RWPE1 (cell line): Measurements from ENCODE around the gene ARSK.

Experiments used
- CTCF ChIA-PET: fragments of 350-600 bp; sonication (Branson Sonifier 250); formaldehyde crosslinking; extraction: SDS; loops from one replicate; lab custom pipeline; 2021; lab: Yijun Ruan, JAX
- POLR2A ChIA-PET: fragments of 400-600 bp; formaldehyde crosslinking; extraction: SDS; loops from one replicate; lab custom pipeline; 2020; ENCODE audit warnings: antibody characterized with exemption; ENCODE audit not compliant: low non-redundant PET; lab: Yijun Ruan, JAX
- DNase-seq: peaks from one replicate; pipeline ENCODE4 v3.0.0; 2012; ENCODE audit warnings: low spot score
- H3K27ac ChIP-seq: fragments of 450-650 bp; 2 replicates; pipeline ENCODE4 v1.5.1; 2017
- TF ChIP-seq, protein P1 (sequence below): fragments of 450-650 bp; conservative IDR thresholded peaks from 2 replicates; pipeline ENCODE4 v1.5.1; 2017; ENCODE audit warnings: low read depth, mild to moderate bottlenecking

Gene ARSK

DNA sequence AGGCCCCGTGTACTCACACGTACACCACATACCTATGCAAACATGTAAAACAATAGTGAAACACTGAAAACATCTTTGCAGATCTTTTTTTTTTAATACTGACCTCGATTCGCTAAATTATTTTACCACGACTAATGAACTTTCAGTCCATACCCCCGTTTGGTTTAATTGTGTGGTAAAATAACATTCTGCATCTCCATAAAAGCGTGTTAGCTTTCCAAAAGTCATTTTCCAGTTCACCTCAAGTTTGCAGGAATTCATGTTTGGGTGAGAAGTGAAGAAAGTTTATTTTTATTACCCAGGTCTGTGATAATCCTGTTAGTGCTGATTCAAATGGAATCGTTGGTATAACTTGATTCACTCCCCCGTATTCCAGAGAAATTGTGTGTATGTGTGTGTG is 652 bp downstream of the ARSK start:
- H3K27ac ChIP-seq, result peak overlapping the region; percentile 94
- TF ChIP-seq, protein P1, sequence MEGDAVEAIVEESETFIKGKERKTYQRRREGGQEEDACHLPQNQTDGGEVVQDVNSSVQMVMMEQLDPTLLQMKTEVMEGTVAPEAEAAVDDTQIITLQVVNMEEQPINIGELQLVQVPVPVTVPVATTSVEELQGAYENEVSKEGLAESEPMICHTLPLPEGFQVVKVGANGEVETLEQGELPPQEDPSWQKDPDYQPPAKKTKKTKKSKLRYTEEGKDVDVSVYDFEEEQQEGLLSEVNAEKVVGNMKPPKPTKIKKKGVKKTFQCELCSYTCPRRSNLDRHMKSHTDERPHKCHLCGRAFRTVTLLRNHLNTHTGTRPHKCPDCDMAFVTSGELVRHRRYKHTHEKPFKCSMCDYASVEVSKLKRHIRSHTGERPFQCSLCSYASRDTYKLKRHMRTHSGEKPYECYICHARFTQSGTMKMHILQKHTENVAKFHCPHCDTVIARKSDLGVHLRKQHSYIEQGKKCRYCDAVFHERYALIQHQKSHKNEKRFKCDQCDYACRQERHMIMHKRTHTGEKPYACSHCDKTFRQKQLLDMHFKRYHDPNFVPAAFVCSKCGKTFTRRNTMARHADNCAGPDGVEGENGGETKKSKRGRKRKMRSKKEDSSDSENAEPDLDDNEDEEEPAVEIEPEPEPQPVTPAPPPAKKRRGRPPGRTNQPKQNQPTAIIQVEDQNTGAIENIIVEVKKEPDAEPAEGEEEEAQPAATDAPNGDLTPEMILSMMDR, result no peak
- POLR2A ChIA-PET, result no interaction called here
- no peak for DNase-seq
- CTCF ChIA-PET, result interaction anchor here (0.7 to 1.6 kb wide), 4 partner anchors 59 to 222 kb away, joined by 3 to 6 read pairs (median 4); no protein-coding TSS in a partner anchor

DNA sequence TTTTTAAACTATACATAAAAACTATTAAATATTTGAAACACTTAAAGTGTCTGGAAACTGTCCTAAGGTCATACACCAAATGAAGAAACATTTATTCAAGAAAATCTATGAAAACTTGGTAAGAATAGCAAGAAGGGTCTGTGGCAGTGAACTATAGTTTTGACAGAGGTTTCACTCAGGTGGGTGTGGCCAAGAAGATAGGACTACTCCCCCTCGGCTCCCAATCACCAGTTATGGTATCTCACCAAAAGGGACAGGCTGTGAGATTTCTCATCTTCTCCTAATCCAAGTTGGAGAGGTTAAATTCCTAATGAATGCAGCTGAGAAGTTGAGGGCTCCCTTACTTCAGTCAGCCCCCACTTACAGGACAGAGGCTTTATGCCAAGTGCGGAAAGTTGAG is 2.9 kb downstream of the ARSK start:
- H3K27ac ChIP-seq, result no peak overlapping the region
- ChIA-PET POLR2A (no interaction called here), CTCF (interaction anchor here (0.6 kb wide), 1 partner anchor 223 kb away, joined by 3 read pairs; no protein-coding TSS in a partner anchor)
- no peak for DNase-seq
- TF ChIP-seq, protein P1, result no peak

DNA sequence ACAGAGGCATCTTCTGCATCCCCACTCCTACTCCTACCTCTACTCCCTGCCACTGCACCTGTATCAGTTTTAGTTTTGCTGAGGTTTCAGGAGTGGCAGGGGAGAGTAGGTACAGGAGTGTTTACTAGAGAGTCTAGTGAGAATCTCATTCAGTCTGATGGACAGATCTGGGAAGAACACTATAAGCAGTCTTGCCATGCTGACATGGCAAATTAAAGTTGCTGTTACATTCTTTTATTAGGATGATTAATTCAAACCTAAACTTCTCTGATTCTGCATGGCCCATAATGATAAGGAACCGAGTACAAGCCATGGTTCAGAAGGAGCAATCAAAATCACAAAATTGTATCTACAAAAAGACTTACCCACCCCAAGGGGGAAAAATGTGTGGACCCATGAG is 7.4 kb downstream of the ARSK start:
- TF ChIP-seq, protein P1, result no peak
- no peak overlapping the region for H3K27ac ChIP-seq
- CTCF ChIA-PET, result no interaction called here
- POLR2A ChIA-PET, result no interaction called here
- DNase-seq, result no peak

DNA sequence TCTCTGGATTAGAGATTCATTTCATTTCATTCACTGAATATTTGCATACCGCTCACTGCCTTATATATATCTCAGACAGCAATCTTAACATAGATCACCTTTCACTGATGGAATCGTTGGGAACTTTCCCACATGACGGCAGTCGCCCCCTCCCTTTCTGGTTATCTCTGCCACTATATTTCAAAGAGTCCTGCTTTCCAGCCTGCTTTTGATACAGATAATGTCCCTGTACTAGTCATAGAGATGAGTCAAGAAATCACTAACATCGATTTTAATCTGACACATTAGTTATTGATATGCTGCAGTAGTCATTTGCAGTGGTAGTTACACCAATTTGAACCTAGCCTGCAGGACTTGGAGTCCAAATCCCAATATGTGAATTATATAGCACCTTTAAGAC is 8.5 kb downstream of the ARSK start:
- no peak for DNase-seq
- CTCF ChIA-PET, result no interaction called here
- TF ChIP-seq, protein P1, result no peak
- H3K27ac ChIP-seq, result no peak overlapping the region
- POLR2A ChIA-PET, result no interaction called here

DNA sequence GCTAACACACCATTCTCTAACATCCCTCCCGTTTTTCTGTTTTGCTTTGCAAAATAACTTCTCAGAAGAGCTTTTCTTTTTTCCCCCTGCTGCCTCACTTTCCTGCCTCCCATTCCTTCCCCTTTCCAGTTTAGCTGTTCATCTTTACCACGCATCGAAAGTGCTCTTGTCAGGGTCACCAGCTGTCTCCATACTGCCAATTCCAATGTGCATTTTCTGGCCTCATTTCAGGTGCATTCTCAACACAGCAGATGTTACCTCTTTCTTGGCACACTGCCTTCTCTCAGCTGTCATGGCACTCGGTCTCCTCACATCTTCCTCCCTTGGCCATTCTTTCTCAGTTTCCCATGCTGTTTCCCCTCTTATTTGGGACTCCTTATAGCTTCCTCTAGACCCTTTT is 9.5 kb downstream of the ARSK start:
- TF ChIP-seq, protein P1, result no peak
- CTCF ChIA-PET, result interaction anchor here (0.7 kb wide), 1 partner anchor 10 kb away, joined by 3 read pairs; the partner anchor contains the start of genes ARSK and SKIC3
- POLR2A ChIA-PET, result no interaction called here
- no peak for DNase-seq
- no peak overlapping the region for H3K27ac ChIP-seq

DNA sequence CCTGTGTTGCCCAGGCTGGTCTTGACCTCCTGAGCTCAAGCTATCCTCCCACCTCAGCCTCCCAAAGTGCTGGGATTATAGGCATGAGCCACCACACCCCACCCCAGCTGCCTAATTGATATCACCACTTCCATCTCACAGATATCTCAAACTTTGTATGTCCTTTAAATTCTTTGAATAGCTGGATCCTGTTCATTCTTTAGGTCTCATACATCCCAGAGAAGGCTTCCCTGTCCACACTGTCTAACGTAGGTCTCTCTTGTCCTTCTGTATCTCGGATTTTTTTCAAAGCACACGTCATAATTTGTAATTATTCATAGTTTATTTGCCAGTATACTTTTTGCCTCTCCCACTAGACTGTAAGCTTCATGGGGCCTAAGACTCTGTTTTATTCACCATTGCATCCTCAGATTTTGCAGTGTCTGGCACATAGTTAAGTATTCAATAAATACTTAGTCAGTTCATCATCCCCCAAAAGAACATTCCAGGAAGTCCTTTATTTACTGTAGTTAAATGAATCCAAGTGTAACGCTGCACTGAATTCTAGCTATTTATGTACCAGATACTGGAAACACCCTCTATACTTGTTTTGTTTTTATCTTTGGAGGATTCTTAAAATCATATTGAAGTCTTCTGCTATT is 10.5 kb downstream of the ARSK start:
- POLR2A ChIA-PET, result no interaction called here

More for the DNA sequence above, 10.5 kb downstream of the ARSK start:
- CTCF ChIA-PET, result interaction anchor here (0.6 kb wide), 1 partner anchor 44 kb away, joined by 3 read pairs; no protein-coding TSS in a partner anchor
- no peak for DNase-seq
- TF ChIP-seq, protein P1, result no peak
- H3K27ac ChIP-seq, result no peak overlapping the region
